Measurements from ENCODE around the gene GADL1. TPM values are rescaled to one million over a fixed set of nuclear protein-coding genes. Genes with fewer than 3 reads are reported as not detected.
A peak's percentile ranks its signal among the peaks of the same experiment; 100 is the strongest.

The GADL1 gene
- polyA plus RNA-seq, 3 donors from 2014 or later, result not detected

DNA sequence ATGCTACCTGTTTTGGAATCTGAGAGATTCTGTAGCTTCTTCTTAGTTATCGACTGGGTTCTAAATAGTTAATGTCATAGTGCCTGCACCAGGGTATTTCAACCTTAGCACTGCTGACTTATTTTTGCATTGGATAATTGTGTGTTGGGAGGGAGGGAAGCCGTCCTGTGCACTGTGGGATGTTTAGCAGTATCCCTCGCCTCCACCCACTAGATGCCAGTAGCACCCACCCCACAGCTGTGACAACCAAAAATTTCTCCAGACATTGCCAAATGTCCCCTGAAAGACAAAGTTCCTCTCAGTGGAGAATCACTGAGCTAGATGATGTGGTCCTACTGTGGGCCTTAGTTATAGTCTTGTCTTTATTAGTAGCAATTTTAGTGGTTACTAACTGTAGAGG, 199.8 kb downstream of the GADL1 start:
- no peak for DNase-seq
- Mint-ChIP-seq H3K4me1 (peaks cover 31 to 62% of the 10 kb centered on the region in 2 donors), H3K27me3 (ENCODE audit: low read depth in 3 of 3) (no peaks in the 10 kb centered on the region), H3K27ac (no peak overlapping the region), H3K4me3 (no peak overlapping the region), H3K36me3 (peaks cover 6 to 45% (median 23%) of the 10 kb centered on the region in 3 donors), H3K9me3 (no peaks in the 10 kb centered on the region)

DNA sequence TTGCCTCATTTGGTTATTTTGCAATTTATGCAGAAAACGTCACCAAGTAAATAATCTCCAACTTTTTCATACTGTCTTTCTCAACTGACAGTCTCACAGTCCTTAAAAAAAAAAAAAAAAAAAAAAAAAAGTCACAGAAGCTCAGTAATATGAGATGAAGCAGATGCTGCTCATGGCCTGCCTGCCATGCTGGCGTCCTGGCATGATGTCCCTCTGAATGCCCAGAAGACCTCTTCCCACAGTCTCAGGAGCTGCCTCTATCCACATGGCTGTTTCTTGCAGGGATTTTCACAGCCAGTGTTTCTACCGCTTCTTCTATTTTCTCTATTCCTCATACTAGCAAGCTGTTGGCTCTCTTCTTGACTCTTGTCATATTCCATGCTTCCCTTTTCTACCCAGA, 200.3 kb downstream of the GADL1 start:
- no peak for DNase-seq
- Mint-ChIP-seq H3K27me3 (ENCODE audit: low read depth in 3 of 3) (no peaks in the 10 kb centered on the region), H3K4me3 (no peak overlapping the region), H3K9me3 (no peaks in the 10 kb centered on the region), H3K36me3 (peaks cover 6 to 47% (median 25%) of the 10 kb centered on the region in 3 donors), H3K27ac (no peak overlapping the region), H3K4me1 (peaks cover 35 to 68% of the 10 kb centered on the region in 2 donors)

DNA sequence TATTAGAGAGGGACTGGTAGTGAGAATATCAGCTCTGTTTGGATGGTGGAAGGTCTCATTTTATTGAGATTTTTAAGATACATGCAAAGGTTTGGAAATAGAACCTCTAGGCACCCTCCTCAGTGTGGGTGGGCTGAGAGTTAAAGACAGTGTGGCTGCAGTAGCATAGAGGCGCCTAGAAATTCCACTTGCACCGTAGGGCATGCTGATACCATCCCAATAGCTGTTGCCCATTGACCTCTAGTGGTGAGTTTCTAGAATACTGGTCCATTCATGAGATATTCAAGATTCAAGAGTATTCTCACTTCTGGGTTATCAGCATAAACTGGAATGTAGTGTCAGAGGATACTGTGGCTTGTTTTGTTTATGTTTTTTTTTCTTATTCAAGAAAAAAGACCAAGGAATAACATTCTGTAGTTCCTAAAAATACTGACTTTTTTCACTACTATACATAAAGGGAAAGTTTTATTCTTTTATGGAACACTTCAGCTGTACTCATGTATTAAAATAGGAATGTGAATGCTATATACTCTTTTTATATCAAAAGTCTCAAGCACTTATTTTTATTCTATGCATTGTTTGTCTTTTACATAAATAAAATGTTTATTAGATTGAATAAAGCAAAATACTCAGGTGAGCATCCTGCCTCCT, 200.9 kb downstream of the GADL1 start:
- peaks cover 40 to 72% of the 10 kb centered on the region in 2 donors for H3K4me1 Mint-ChIP-seq
- no peaks in the 10 kb centered on the region for H3K9me3 Mint-ChIP-seq
- no peak overlapping the region for H3K4me3 Mint-ChIP-seq
- H3K27ac Mint-ChIP-seq, result peak overlapping the region in 4 of 6 donors; percentile 51 to 78 (median 58)
- H3K36me3 Mint-ChIP-seq, result peaks cover 6 to 48% (median 25%) of the 10 kb centered on the region in 3 donors
- peak; percentile 53 to 65 (median 58) for DNase-seq
- no peaks in the 10 kb centered on the region for H3K27me3 Mint-ChIP-seq (ENCODE audit: low read depth in 3 of 3)

DNA sequence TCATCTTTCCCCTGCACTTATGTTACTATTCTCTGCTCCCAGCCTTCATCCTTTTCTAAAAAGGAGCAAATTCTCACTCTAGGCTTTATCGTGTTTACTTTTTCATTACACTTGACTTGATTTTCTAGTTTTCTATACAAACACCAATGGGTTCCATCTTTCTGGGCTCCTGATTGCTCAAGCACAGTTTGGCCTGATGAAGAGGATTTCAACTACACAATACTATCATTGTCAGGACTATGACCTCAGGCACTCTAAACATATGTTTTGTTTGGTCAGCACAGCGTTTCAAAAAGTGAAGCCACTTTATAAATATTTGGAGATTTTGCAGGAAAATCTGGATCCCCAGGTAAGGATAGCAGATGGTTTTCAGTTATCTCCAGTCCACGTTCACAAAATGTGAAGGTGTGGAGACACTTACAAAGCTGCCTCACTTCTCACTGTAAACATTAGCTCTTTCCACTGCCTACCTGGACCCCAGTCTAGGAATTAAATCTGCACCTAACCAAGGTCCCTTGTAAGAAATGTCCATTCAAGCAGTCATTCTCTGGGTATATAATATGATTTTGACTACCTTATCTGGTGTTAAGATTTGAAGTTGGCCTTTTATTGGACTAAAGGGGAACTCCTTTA, 201.8 kb downstream of the GADL1 start:
- peaks cover 49 to 74% of the 10 kb centered on the region in 2 donors for H3K4me1 Mint-ChIP-seq
- no peak overlapping the region for H3K4me3 Mint-ChIP-seq
- peak overlapping the region; percentile 5 to 81 (median 72) for H3K27ac Mint-ChIP-seq
- no peaks in the 10 kb centered on the region for H3K9me3 Mint-ChIP-seq
- H3K36me3 Mint-ChIP-seq, result peaks cover 6 to 55% (median 28%) of the 10 kb centered on the region in 3 donors
- no peak for DNase-seq
- no peaks in the 10 kb centered on the region for H3K27me3 Mint-ChIP-seq (ENCODE audit: low read depth in 3 of 3)

DNA sequence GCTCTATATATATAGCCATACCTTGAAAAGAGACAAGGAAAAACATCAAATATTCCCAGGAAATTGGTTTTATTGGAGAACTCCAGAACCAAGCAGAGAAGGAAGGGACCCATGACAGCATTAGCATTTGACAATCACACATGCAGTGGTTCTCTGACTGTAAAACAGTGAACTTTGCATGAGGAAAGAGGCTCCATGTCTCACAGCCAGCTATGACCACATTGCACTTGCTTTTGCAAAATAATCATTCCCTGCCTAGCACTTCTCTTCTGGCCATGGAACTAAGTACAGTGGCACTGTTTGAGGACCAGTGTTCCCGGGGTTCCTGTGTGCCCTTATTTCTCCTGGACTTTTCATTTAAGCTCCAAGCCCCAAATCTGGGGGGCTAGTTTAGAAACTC, 202.5 kb downstream of the GADL1 start:
- H3K27me3 Mint-ChIP-seq (ENCODE audit: low read depth in 3 of 3), result no peaks in the 10 kb centered on the region
- H3K9me3 Mint-ChIP-seq, result no peaks in the 10 kb centered on the region
- H3K27ac Mint-ChIP-seq, result peak overlapping the region in 5 of 6 donors; percentile 53 to 81 (median 74)
- no peak for DNase-seq
- H3K4me1 Mint-ChIP-seq, result peaks cover 55 to 74% of the 10 kb centered on the region in 2 donors
- H3K4me3 Mint-ChIP-seq, result no peak overlapping the region
- H3K36me3 Mint-ChIP-seq, result peaks cover 6 to 54% (median 24%) of the 10 kb centered on the region in 3 donors

DNA sequence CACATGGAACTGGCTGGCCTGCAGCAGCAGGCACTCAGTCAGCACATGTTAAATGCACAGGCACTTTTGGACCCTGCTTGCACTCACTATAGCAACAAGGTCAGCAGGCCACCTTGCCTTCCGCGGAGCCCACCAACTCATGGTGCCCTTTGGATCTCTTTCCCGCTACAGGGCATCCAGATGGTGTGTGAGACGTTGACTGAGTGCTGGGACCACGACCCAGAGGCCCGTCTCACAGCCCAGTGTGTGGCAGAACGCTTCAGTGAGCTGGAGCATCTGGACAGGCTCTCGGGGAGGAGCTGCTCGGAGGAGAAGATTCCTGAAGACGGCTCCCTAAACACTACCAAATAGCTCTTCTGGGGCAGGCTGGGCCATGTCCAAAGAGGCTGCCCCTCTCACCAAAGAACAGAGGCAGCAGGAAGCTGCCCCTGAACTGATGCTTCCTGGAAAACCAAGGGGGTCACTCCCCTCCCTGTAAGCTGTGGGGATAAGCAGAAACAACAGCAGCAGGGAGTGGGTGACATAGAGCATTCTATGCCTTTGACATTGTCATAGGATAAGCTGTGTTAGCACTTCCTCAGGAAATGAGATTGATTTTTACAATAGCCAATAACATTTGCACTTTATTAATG, 203.1 kb downstream of the GADL1 start:
- peaks cover 59 to 75% of the 10 kb centered on the region in 2 donors for H3K4me1 Mint-ChIP-seq
- peak overlapping the region in 5 of 6 donors; percentile 38 to 90 (median 80) for H3K27ac Mint-ChIP-seq
- no peak overlapping the region for H3K4me3 Mint-ChIP-seq
- peaks cover 0 to 1% (median 0%) of the 10 kb centered on the region in 3 donors for H3K27me3 Mint-ChIP-seq (ENCODE audit: low read depth in 3 of 3)
- no peak for DNase-seq
- H3K36me3 Mint-ChIP-seq, result peaks cover 6 to 55% (median 21%) of the 10 kb centered on the region in 3 donors
- H3K9me3 Mint-ChIP-seq, result no peaks in the 10 kb centered on the region

DNA sequence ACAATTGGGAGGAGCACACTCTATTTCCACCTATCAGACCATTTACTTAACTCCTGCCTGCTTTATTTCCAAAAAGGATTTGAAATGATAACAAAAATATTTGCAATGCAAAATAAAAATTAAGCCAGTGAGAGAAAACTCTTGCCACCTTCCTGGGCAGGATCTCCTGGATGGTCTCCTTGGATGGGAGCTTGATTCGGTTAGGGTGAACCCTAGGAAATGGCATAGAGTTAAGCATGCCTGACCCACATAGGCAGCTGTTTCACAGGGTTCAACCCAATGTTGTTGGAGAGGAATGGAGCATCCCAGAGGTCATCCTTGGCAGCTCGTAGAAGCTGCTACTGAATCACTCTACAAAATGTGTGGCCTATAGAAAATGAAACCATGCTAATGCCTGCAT, 204.3 kb downstream of the GADL1 start:
- Mint-ChIP-seq H3K4me3 (no peak overlapping the region), H3K9me3 (no peaks in the 10 kb centered on the region), H3K4me1 (peaks cover 64 to 78% of the 10 kb centered on the region in 2 donors), H3K36me3 (peaks cover 0 to 51% (median 21%) of the 10 kb centered on the region in 3 donors), H3K27me3 (ENCODE audit: low read depth in 3 of 3) (peaks cover 0 to 1% (median 0%) of the 10 kb centered on the region in 3 donors), H3K27ac (peak overlapping the region; percentile 38 to 90 (median 78))
- no peak for DNase-seq

DNA sequence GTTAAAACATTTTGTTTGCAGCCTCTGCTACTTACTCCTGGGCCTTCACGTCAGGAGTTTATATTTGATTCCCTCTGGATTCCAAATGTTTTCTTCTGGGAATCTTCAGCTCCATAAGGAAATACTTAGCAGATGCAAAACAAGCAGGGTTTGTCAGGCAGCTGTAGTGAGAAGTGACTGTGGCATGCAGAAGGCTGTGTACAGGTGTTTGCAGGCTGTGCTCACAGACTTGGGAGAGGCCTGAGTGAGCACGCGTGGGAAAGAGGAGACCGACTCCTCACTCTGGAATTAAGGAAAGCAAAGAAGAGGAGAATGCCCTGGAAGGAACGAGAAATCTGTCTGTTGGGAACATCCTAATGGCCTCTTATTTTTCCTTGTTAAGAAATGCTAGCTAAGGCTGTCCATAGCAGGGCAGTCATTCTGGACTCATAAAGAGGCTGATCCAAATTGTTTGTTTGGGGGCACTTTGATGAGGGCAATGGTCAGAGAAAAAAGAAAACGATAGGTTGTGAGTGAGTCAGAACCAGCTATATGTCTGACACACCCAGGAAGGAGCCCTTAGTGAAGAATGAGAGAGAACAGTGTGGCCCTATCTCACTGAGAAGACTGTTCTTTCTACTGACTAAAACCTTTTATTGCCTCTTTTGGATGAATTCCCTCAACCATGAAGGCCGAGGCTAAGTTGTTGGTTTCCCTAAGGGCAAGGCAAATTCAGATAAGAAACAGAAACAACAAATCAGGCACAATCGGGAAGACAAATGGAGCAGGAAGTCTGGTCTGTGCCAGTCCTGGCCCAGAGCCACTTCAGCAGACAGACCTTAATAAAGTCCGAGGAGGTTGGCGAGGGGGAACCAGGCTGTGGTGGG, 205.5 kb downstream of the GADL1 start:
- peaks cover 0 to 1% (median 0%) of the 10 kb centered on the region in 3 donors for H3K27me3 Mint-ChIP-seq (ENCODE audit: low read depth in 3 of 3)
- peaks cover 70 to 87% of the 10 kb centered on the region in 2 donors for H3K4me1 Mint-ChIP-seq
- peak overlapping the region; percentile 53 to 90 (median 88) for H3K27ac Mint-ChIP-seq
- peaks cover 0 to 45% (median 20%) of the 10 kb centered on the region in 3 donors for H3K36me3 Mint-ChIP-seq
- peak overlapping the region in 2 of 5 donors; percentile 33 to 59 for H3K4me3 Mint-ChIP-seq
- H3K9me3 Mint-ChIP-seq, result no peaks in the 10 kb centered on the region
- DNase-seq, result no peak

DNA sequence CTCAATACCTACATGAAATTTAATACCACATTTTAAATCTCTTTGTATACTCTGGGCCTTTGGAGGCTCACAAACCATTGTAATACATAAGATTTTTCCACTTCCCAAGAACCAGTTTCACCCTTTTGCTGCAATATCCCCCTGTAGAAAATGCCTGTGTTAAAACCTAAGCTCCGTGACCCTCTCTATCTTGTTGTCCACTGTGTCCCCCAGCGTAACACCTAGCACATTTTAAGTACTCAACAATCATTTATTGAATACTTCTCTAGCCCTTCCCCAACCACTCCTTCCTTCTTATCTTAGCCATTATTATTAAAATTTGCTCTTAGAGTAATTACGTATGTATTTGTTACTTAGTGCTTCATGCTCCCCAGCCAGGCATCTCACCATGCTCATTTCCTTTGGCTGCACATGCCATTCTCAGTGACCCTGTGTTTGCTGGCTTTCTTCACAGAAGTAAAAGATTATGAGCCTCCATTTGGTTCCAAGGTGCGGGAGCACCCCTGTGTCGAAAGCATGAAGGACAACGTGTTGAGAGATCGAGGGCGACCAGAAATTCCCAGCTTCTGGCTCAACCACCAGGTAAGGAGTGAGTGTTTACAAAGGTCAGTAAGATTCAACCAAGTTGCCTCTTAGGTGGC, 206.4 kb downstream of the GADL1 start:
- peaks cover 0 to 44% (median 20%) of the 10 kb centered on the region in 3 donors for H3K36me3 Mint-ChIP-seq
- H3K4me3 Mint-ChIP-seq, result no peak overlapping the region
- H3K9me3 Mint-ChIP-seq, result no peaks in the 10 kb centered on the region
- peaks cover 73 to 88% of the 10 kb centered on the region in 2 donors for H3K4me1 Mint-ChIP-seq
- peaks cover 0 to 1% (median 0%) of the 10 kb centered on the region in 3 donors for H3K27me3 Mint-ChIP-seq (ENCODE audit: low read depth in 3 of 3)
- peak overlapping the region; percentile 4 to 90 (median 54) for H3K27ac Mint-ChIP-seq
- DNase-seq, result no peak

DNA sequence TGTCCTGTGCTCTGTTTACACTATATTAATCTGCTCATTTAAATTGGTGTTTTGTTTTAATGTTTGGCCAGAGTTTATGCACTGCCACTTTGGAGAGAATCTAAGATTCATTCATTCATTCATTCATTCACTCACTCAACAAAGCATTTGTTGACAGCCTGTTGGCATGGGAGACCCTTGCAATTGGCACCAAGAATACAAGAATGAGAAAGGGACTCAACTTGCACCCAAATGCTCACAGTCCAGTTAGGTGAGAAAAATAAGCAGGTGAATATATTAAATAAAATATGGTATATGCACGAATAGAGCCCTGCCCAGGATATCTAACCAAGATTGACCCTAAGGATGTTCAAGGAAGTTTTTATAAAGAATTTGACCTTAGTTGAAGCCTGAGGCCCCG, 207.7 kb downstream of the GADL1 start:
- H3K27me3 Mint-ChIP-seq (ENCODE audit: low read depth in 3 of 3), result peaks cover 0 to 1% (median 0%) of the 10 kb centered on the region in 3 donors
- peaks cover 80 to 92% of the 10 kb centered on the region in 2 donors for H3K4me1 Mint-ChIP-seq
- no peak overlapping the region for H3K4me3 Mint-ChIP-seq
- DNase-seq, result no peak
- no peaks in the 10 kb centered on the region for H3K9me3 Mint-ChIP-seq
- peak overlapping the region; percentile 9 to 73 (median 52) for H3K27ac Mint-ChIP-seq
- peaks cover 0 to 42% (median 20%) of the 10 kb centered on the region in 3 donors for H3K36me3 Mint-ChIP-seq

DNA sequence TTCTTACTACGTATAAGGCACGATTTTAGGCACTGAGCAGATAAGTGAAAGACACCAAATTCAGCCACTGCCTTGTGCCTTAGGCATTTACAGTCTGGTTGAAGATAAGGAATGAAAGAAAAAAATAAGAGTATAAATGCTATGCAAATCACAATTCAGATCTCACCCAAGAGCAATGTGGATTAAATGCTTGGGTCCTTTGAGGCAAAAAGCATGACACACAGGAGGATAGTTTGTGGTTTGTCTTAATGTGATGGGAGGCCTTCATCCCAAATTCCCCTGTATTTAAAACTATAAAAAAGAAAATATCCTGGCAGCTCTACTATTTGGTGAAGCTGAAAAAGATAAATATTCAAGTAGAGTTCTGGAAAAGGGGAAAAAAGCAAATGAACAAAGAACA, 208.3 kb downstream of the GADL1 start:
- Mint-ChIP-seq H3K27me3 (ENCODE audit: low read depth in 3 of 3) (peaks cover 0 to 1% (median 0%) of the 10 kb centered on the region in 3 donors), H3K4me1 (peaks cover 87 to 98% of the 10 kb centered on the region in 2 donors), H3K36me3 (peaks cover 0 to 46% (median 20%) of the 10 kb centered on the region in 3 donors), H3K27ac (peak overlapping the region in 5 of 6 donors; percentile 9 to 73 (median 53)), H3K4me3 (no peak overlapping the region), H3K9me3 (no peaks in the 10 kb centered on the region)
- no peak for DNase-seq

DNA sequence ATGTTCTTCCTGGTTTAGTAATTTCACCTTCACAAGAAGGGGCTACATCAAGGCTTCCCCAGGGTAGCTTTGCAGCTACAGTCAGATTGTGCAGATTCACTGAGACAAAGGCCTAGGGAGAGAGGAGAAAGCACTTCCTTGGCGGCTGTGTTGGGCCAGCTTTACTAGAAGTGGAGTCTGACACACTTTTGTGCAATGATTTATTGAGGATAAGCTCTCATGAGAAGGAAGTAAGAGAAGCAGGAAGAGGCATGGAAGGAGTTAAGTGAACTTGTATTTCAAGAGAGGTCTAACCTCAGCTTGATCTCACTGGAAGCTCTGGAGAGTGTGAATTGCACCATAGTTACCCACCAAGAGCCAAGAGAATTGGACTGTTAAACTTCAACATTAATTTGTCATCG, 209.2 kb downstream of the GADL1 start:
- H3K36me3 Mint-ChIP-seq, result peaks cover 0 to 48% (median 21%) of the 10 kb centered on the region in 3 donors
- no peak overlapping the region for H3K4me3 Mint-ChIP-seq
- H3K27ac Mint-ChIP-seq, result peak overlapping the region; percentile 40 to 85 (median 63)
- H3K4me1 Mint-ChIP-seq, result peaks cover 87 to 99% of the 10 kb centered on the region in 2 donors
- no peaks in the 10 kb centered on the region for H3K9me3 Mint-ChIP-seq
- no peak for DNase-seq
- peaks cover 0 to 1% (median 0%) of the 10 kb centered on the region in 3 donors for H3K27me3 Mint-ChIP-seq (ENCODE audit: low read depth in 3 of 3)

DNA sequence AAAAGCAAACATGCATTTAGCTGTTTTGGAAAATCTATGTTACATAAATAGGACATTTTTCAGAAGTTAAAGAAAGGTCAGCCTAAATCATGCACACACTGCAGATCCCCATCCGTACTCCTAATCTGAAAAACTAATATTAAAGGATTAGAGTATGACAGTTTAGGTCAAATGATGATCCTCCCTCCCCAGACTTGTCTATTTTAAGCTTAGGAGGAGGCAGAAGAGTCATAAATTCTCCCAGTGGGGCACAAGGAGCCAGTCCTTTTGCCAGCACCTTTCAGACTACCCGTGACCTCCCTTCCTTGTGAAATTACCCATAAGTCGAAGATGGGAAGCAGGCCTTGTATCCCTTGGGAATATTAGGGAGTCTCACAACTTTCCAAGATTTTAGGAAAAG, 210.1 kb downstream of the GADL1 start:
- no peak for DNase-seq
- H3K27me3 Mint-ChIP-seq (ENCODE audit: low read depth in 3 of 3), result peaks cover 0 to 1% (median 0%) of the 10 kb centered on the region in 3 donors
- H3K27ac Mint-ChIP-seq, result peak overlapping the region in 5 of 6 donors; percentile 10 to 85 (median 57)
- H3K36me3 Mint-ChIP-seq, result peaks cover 0 to 45% (median 20%) of the 10 kb centered on the region in 3 donors
- peaks cover 83 to 98% of the 10 kb centered on the region in 2 donors for H3K4me1 Mint-ChIP-seq
- no peak overlapping the region for H3K4me3 Mint-ChIP-seq
- H3K9me3 Mint-ChIP-seq, result no peaks in the 10 kb centered on the region

Measured in immature natural killer cell (primary cell).